ENCODE measurements around the gene KRT84.

Gene KRT84

GRCh38 chr12:52380271-52380694, 5.2 kb downstream of the KRT84 start:
- peak; percentile 50 for DNase-seq (ENCODE audit: low read depth)
- no peak overlapping the region for H3K4me3 ChIP-seq (replicated peaks; ENCODE audit: low read depth, low read length)
- TF ChIP-seq CTCF (IDR thresholded peaks at IDR 0.05; ENCODE audit: low read length, missing control alignments), result peak; percentile 70

GRCh38 chr12:52379536-52379935, 5.9 kb downstream of the KRT84 start:
- DNase-seq (ENCODE audit: low read depth), result no peak
- no peak for TF ChIP-seq CTCF (IDR thresholded peaks at IDR 0.05; ENCODE audit: low read length, missing control alignments)
- H3K4me3 ChIP-seq (replicated peaks; ENCODE audit: low read depth, low read length), result no peak overlapping the region

- H3K4me3 ChIP-seq (replicated peaks; ENCODE audit: low read depth, low read length), result no peak overlapping the region
- DNase-seq (ENCODE audit: low read depth), result no peak
- no peak for TF ChIP-seq CTCF (IDR thresholded peaks at IDR 0.05; ENCODE audit: low read length, missing control alignments)
Measured at GRCh38 chr12:52378091-52378490, 7.4 kb downstream of the KRT84 start.

GRCh38 chr12:52377266-52377665, 8.2 kb downstream of the KRT84 start:
- no peak overlapping the region for H3K4me3 ChIP-seq (replicated peaks; ENCODE audit: low read depth, low read length)
- TF ChIP-seq CTCF (IDR thresholded peaks at IDR 0.05; ENCODE audit: low read length, missing control alignments), result no peak

GRCh38 chr12:52372216-52373154, 13.0 kb downstream of the KRT84 start:
- peak; percentile 96 for TF ChIP-seq CTCF (IDR thresholded peaks at IDR 0.05; ENCODE audit: low read length, missing control alignments)
- no peak overlapping the region for H3K4me3 ChIP-seq (replicated peaks; ENCODE audit: low read depth, low read length)
- peak; percentile 95 for DNase-seq (ENCODE audit: low read depth)

More at GRCh38 chr12:52377266-52377665, 8.2 kb downstream of the KRT84 start:
- no peak for DNase-seq (ENCODE audit: low read depth)

- no peak overlapping the region for H3K4me3 ChIP-seq (replicated peaks; ENCODE audit: low read depth, low read length)
- no peak for TF ChIP-seq CTCF (IDR thresholded peaks at IDR 0.05; ENCODE audit: low read length, missing control alignments)
- DNase-seq (ENCODE audit: low read depth), result no peak
Measured at GRCh38 chr12:52371716-52372115, 13.7 kb downstream of the KRT84 start.
